Bronchial epithelial cell (primary cell): Measurements from ENCODE around the gene GFER. TPM values are rescaled to one million over a fixed set of nuclear protein-coding genes. Genes with fewer than 3 reads are reported as not detected.

Experiments
- DNase-seq: peaks from one replicate; pipeline ENCODE4 v3.0.0-alpha.2; 2010; ENCODE audit warnings: low read depth
- FAIRE-seq: peaks from 2 replicates; lab custom pipeline; 2011; peaks lifted over from hg19 to GRCh38; lab: Jason Lieb, UNC
- H3K27me3 ChIP-seq: 2 replicates; pipeline ENCODE4 v1.5.1; 2011; ENCODE audit warnings: low read length; ENCODE audit not compliant: control insufficient read depth, insufficient read depth
- H3K36me3 ChIP-seq: 2 replicates; pipeline ENCODE4 v1.5.1; 2011; ENCODE audit warnings: low read length; ENCODE audit not compliant: control insufficient read depth, insufficient read depth
- H3K4me3 ChIP-seq: 2 replicates; pipeline ENCODE4 v1.5.1; 2011; ENCODE audit warnings: mild to moderate bottlenecking, low read depth, low read length, control low read depth
- CTCF ChIP-seq: IDR thresholded peaks from 2 replicates; pipeline ENCODE4 v1.5.1; 2011; ENCODE audit warnings: mild to moderate bottlenecking, moderate library complexity, low read length, control low read depth, inconsistent platforms; ENCODE audit not compliant: insufficient read depth, severe bottlenecking
- total RNA-seq: library from RNA; depleted of rRNA; stranded (reverse); fragments of >200 nt; gene quantifications from 2 replicates; pipeline ENCODE4 v1.2.1, GENCODE V29; 2014

GFER gene
- total RNA-seq, 1 donor from 2014 or later = 16.1 TPM

GRCh38 chr16:2001456-2002355, 17.7 kb downstream of the GFER start:
- DNase-seq (no peak), FAIRE-seq (no peak)
- Histone ChIP-seq H3K27me3 (no peaks in the 10 kb centered on the region), H3K36me3 (peaks cover 64% of the 10 kb centered on the region), H3K4me3 (no peak overlapping the region)
- TF ChIP-seq CTCF = no peak

- peaks cover 64% of the 10 kb centered on the region for H3K36me3 ChIP-seq
- no peak overlapping the region for H3K4me3 ChIP-seq
- no peak for DNase-seq
- no peak for TF ChIP-seq CTCF
- no peaks in the 10 kb centered on the region for H3K27me3 ChIP-seq
- FAIRE-seq = no peak
These were observed 18.6 kb downstream of the GFER start for GRCh38 chr16:2002406-2003230.

GRCh38 chr16:2003231-2003826, 19.3 kb downstream of the GFER start:
- peaks cover 59% of the 10 kb centered on the region for H3K36me3 ChIP-seq
- no peak overlapping the region for H3K4me3 ChIP-seq
- DNase-seq (no peak), FAIRE-seq (peak; percentile 7)
- no peaks in the 10 kb centered on the region for H3K27me3 ChIP-seq
- no peak for TF ChIP-seq CTCF

GRCh38 chr16:2003827-2004641, 20.0 kb downstream of the GFER start:
- DNase-seq (peak; percentile 69), FAIRE-seq (no peak)
- peak; percentile 98 for TF ChIP-seq CTCF
- peaks cover 56% of the 10 kb centered on the region for H3K36me3 ChIP-seq
- H3K4me3 ChIP-seq = no peak overlapping the region
- no peaks in the 10 kb centered on the region for H3K27me3 ChIP-seq
